Endothelial cell of umbilical vein (primary cell): ENCODE results near the gene TBC1D17. TPM values are rescaled to one million over a fixed set of nuclear protein-coding genes. Genes with fewer than 3 reads are reported as not detected.
A peak's percentile ranks its signal among the peaks of the same experiment; 100 is the strongest.

Experiments
- BruUV-seq: library from RNA; stranded (reverse); fragments of 400-500 nt; replicated peaks from 2 replicates; lab custom pipeline; 2021; lab: Mats Ljungman, UMichigan
- CTCF ChIA-PET: fragments of 300-600, 350-600 bp; sonication (Branson Sonifier 250); formaldehyde crosslinking; loops from one replicate; lab custom pipeline; 2021; ENCODE audit warnings: antibody characterized with exemption, inconsistent platforms; lab: Charles Lee
- POLR2A ChIA-PET: fragments of 300-600, 350-600 bp; sonication (Branson Sonifier 250); formaldehyde crosslinking; loops from one replicate; lab custom pipeline; 2021; ENCODE audit warnings: antibody characterized with exemption, inconsistent platforms; lab: Charles Lee
- DNase-seq: peaks from one replicate; pipeline ENCODE4 v3.0.0-alpha.2; 2011; ENCODE audit warnings: low read depth, low spot score
- FAIRE-seq: peaks from 2 replicates; lab custom pipeline; 2011; peaks lifted over from hg19 to GRCh38; lab: Jason Lieb, UNC
- H2AFZ ChIP-seq: 2 replicates; pipeline ENCODE4 v1.6.0; 2012; ENCODE audit warnings: low read depth, low read length, control low read depth, inconsistent platforms
- H3K27ac ChIP-seq: 2 replicates; pipeline ENCODE4 v1.5.1; 2011; ENCODE audit warnings: low read depth, mild to moderate bottlenecking, control low read depth, low read length, moderate library complexity; ENCODE audit not compliant: insufficient read depth
- H3K27me3 ChIP-seq, 2 experiments: 2 replicates each; pipeline versions ENCODE4 v1.6.0 to v1.6.1; 2011; ENCODE audit warnings: low read length in 2 of 2, mixed read lengths in 1 of 2; ENCODE audit not compliant: control insufficient read depth in 2 of 2, insufficient read depth in 2 of 2
- H3K36me3 ChIP-seq, 2 experiments: 2 replicates in 1 of 2; 3 replicates in 1 of 2; pipeline ENCODE4 v1.5.1; 2011; ENCODE audit warnings: low read length in 2 of 2, mild to moderate bottlenecking in 1 of 2, moderate library complexity in 1 of 2; ENCODE audit not compliant: control insufficient read depth in 2 of 2, insufficient read depth in 2 of 2; ENCODE audit errors: extremely low read depth in 1 of 2
- H3K4me1 ChIP-seq: 3 replicates; pipeline ENCODE4 v1.5.1; 2011; ENCODE audit warnings: mild to moderate bottlenecking, low read length; ENCODE audit not compliant: control insufficient read depth, insufficient read depth; ENCODE audit errors: extremely low read depth
- H3K4me2 ChIP-seq: 2 replicates; pipeline ENCODE4 v1.6.1; 2011; ENCODE audit warnings: low read length, control low read depth, mixed read lengths; ENCODE audit not compliant: insufficient read depth
- H3K4me3 ChIP-seq, 3 experiments: fragments of 200-600 bp in 1 of 3; sonication (generic), shearing (Covaris generic) in 1 of 3; replicated peaks in 1 of 3; 2 replicates each; pipeline ENCODE4 v1.5.1; 2011 to 2016; ENCODE audit warnings: control low read depth in 3 of 3, low read length in 3 of 3, mild to moderate bottlenecking in 2 of 3, inconsistent platforms in 1 of 3, low read depth in 1 of 3, moderate library complexity in 1 of 3; ENCODE audit not compliant: insufficient read depth in 1 of 3
- H3K79me2 ChIP-seq: 2 replicates; pipeline ENCODE4 v1.6.0; 2012; ENCODE audit warnings: low read length, inconsistent platforms; ENCODE audit not compliant: control insufficient read depth, insufficient read depth
- H3K9ac ChIP-seq: replicated peaks from 2 replicates; pipeline ENCODE3; 2011; ENCODE audit warnings: low read length, control low read depth; ENCODE audit not compliant: insufficient read depth; ENCODE audit errors: extremely low read depth
- H3K9me1 ChIP-seq: replicated peaks from 3 replicates; pipeline ENCODE4 v1.6.0; 2011; ENCODE audit warnings: mild to moderate bottlenecking, low read length; ENCODE audit not compliant: control insufficient read depth, insufficient read depth; ENCODE audit errors: extremely low read depth
- H3K9me3 ChIP-seq: replicated peaks from 2 replicates; pipeline ENCODE4 v1.5.1; 2012; ENCODE audit warnings: low read length, inconsistent platforms; ENCODE audit not compliant: control insufficient read depth, insufficient read depth
- H4K20me1 ChIP-seq: replicated peaks from 2 replicates; pipeline ENCODE3; 2011; ENCODE audit warnings: mild to moderate bottlenecking, low read length; ENCODE audit not compliant: control insufficient read depth, insufficient read depth; ENCODE audit errors: extremely low read depth
- EZH2 ChIP-seq: IDR thresholded peaks from 2 replicates; pipeline ENCODE4 v1.6.1; 2012; ENCODE audit warnings: borderline replicate concordance, low read depth, mild to moderate bottlenecking, moderate library complexity, low read length, inconsistent platforms; ENCODE audit not compliant: severe bottlenecking
- FOS ChIP-seq: IDR thresholded peaks from 2 replicates; pipeline ENCODE4 v1.6.1; 2011; ENCODE audit warnings: mild to moderate bottlenecking, low read length, moderate library complexity, borderline replicate concordance; ENCODE audit not compliant: insufficient read depth
- JUN ChIP-seq: IDR thresholded peaks from 2 replicates; pipeline ENCODE4 v1.6.1; 2011; ENCODE audit warnings: borderline replicate concordance, low read depth; ENCODE audit not compliant: insufficient read length, insufficient read depth
- MYC ChIP-seq: IDR thresholded peaks from one replicate; pipeline ENCODE4 v1.6.1; 2011; ENCODE audit warnings: mild to moderate bottlenecking, low read depth, low read length
- POLR2A ChIP-seq: IDR thresholded peaks from 2 replicates; pipeline ENCODE4 v1.6.1; 2012; ENCODE audit warnings: low read depth, mild to moderate bottlenecking, control low read depth, low read length
- dilution Hi-C: fragments of 300-500 bp; cut with MboI; formaldehyde crosslinking; loops from one replicate; pipeline ENCODE4 v1.15.0; 2019; ENCODE audit warnings: low sequenced_read_pairs; ENCODE audit not compliant: extremely low pct_ligation_motif_present
- intact Hi-C: fragments of 100-400 bp; cut with micrococcal nuclease; formaldehyde crosslinking; loops from one replicate; pipeline ENCODE4 v1.10.0; 2022
- polyA plus RNA-seq, 4 experiments: library from polyadenylated mRNA; depleted of rRNA in 3 of 4; stranded (reverse) in 3 of 4; unstranded in 1 of 4; fragments of >200 nt; gene quantifications; 2 replicates each; pipeline versions ENCODE4 v1.2.1 to v1.2.3, GENCODE V29; 2011 to 2012; ENCODE audit warnings: missing spikeins in 1 of 4
- total RNA-seq: library from RNA; stranded (reverse); gene quantifications from 2 replicates; pipeline ENCODE4 v1.2.3, GENCODE V29; 2021
- TF ChIP-seq, protein P1 (sequence below), 2 donors: IDR thresholded peaks; 1 replicate in 1 of 2; 2 replicates in 1 of 2; pipeline ENCODE4 v1.5.1; 2011; ENCODE audit warnings: low read length in 2 of 2, mild to moderate bottlenecking in 2 of 2, moderate library complexity in 2 of 2, control low read depth in 1 of 2, inconsistent platforms in 1 of 2, low read depth in 1 of 2; ENCODE audit not compliant: insufficient read depth in 1 of 2; ENCODE audit errors: extremely low read depth in 1 of 2

TBC1D17 gene
- total and polyA plus RNA-seq, 2 donors (not counting 3 experiments of a cell fraction or from before 2014, with no cell fraction given), result 34.2 to 39.3 TPM

DNA sequence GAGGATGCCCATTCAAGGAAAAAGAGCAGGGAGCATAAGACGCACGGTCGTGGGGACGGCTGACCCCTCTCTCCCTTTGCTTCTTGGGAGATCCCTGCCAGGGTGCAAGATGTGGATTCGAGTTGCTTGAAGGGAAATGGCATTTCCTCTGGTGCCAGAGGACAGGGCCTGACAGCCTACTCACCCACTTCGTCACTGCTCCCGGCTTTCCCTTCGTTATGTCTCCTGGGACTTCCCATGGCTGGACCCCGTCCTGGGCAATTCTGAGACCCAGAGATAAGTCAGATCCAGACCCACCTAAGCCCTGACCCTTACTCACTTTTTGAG, 1.2 kb downstream of the TBC1D17 start:
- H3K9me1 ChIP-seq, result no peaks in the 10 kb centered on the region
- no peak overlapping the region for H3K9ac ChIP-seq
- H3K27ac ChIP-seq, result no peak overlapping the region
- ChIA-PET CTCF (no interaction called here), POLR2A (no interaction called here)
- dilution Hi-C loops, result no loop called here
- DNase-seq (no peak), FAIRE-seq (no peak)
- peak overlapping the region in 1 of 3 experiments; percentile 70 for H3K4me3 ChIP-seq
- H2AFZ ChIP-seq, result no peak overlapping the region
- no peak for TF ChIP-seq EZH2
- no peak for TF ChIP-seq POLR2A
- intact Hi-C loops, result loop anchor here (1.0 to 5.0 kb wide), 2 partner anchors 12 to 426 kb away; partner anchors contain the start of genes ALDH16A1 and PIH1D1
- H3K4me1 ChIP-seq, result peaks cover 14% of the 10 kb centered on the region
- peaks cover 18% of the 10 kb centered on the region for H3K79me2 ChIP-seq
- BruUV-seq, result no TSS peak
- no peaks in the 10 kb centered on the region for H3K9me3 ChIP-seq
- H3K4me2 ChIP-seq, result peak overlapping the region; percentile 83
- peaks cover 10 to 36% of the 10 kb centered on the region in 2 experiments for H3K36me3 ChIP-seq
- no peaks in the 10 kb centered on the region for H3K27me3 ChIP-seq
- H4K20me1 ChIP-seq, result no peaks in the 10 kb centered on the region

DNA sequence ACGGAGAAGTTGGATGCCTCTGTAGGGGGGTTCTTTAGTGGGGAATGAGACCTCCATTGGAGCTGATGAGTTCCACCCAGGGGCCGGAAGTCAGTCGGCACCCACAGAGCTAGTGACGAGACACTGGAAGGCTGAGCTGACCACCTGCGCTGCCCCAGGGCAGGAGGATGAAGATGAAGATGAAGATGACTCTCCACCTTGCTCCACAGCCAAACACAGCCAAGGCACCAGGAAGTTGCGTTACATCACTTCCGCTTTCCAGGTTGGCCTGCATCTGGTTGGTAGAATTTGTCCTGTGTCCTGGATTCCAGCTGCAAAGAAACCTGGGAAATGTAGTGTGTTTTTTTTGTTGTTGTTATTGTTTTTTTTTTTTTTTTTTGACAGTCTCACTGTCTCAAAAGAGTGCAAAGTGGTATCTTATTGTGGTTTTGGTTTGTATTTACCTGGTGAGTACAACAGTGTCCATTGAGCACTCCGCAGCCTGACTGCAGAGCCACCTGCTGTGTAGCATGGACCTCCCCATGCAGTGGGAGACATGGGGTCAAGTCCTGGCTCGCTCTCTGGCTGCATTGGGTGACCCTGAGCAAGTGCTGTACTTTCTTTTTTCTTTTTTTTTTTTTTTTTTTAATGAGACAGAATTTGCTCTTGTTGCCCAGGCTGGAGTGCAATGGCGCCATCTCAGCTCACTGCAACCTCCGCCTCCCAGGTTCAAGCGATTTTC, 1.9 kb downstream of the TBC1D17 start:
- intact Hi-C loops, result loop anchor here (5.0 kb wide), 1 partner anchor 427 kb away; the partner anchor contains the start of genes ALDH16A1 and PIH1D1
- no peaks in the 10 kb centered on the region for H3K9me1 ChIP-seq

More for the DNA sequence above, 1.9 kb downstream of the TBC1D17 start:
- peaks cover 14% of the 10 kb centered on the region for H3K4me1 ChIP-seq
- dilution Hi-C loops, result no loop called here
- no peak overlapping the region for H3K27ac ChIP-seq
- FAIRE-seq (peak; percentile 46), DNase-seq (no peak)
- no peak overlapping the region for H3K9ac ChIP-seq
- POLR2A ChIA-PET, result interaction anchor here (0.6 kb wide), 1 partner anchor 17 kb away, joined by 3 read pairs; the partner anchor contains the start of gene IL4I1
- H3K4me2 ChIP-seq, result no peak overlapping the region
- H4K20me1 ChIP-seq, result no peaks in the 10 kb centered on the region
- no peaks in the 10 kb centered on the region for H3K9me3 ChIP-seq
- H3K4me3 ChIP-seq, result no peak overlapping the region
- no TSS peak for BruUV-seq
- CTCF ChIA-PET, result no interaction called here
- no peaks in the 10 kb centered on the region for H3K27me3 ChIP-seq
- peaks cover 15 to 40% of the 10 kb centered on the region in 2 experiments for H3K36me3 ChIP-seq
- H2AFZ ChIP-seq, result no peak overlapping the region
- H3K79me2 ChIP-seq, result peaks cover 15% of the 10 kb centered on the region
- TF ChIP-seq FOS (no peak), POLR2A (no peak), JUN (no peak), MYC (no peak)
- TF ChIP-seq, protein P1, sequence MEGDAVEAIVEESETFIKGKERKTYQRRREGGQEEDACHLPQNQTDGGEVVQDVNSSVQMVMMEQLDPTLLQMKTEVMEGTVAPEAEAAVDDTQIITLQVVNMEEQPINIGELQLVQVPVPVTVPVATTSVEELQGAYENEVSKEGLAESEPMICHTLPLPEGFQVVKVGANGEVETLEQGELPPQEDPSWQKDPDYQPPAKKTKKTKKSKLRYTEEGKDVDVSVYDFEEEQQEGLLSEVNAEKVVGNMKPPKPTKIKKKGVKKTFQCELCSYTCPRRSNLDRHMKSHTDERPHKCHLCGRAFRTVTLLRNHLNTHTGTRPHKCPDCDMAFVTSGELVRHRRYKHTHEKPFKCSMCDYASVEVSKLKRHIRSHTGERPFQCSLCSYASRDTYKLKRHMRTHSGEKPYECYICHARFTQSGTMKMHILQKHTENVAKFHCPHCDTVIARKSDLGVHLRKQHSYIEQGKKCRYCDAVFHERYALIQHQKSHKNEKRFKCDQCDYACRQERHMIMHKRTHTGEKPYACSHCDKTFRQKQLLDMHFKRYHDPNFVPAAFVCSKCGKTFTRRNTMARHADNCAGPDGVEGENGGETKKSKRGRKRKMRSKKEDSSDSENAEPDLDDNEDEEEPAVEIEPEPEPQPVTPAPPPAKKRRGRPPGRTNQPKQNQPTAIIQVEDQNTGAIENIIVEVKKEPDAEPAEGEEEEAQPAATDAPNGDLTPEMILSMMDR (IDR thresholded peaks at IDR 0.05; ENCODE audit: extremely low read depth in 1 of 2, insufficient read depth in 1 of 2, low read depth in 1 of 2, low read length in 2 of 2), result no peak
